Endothelial cell of umbilical vein (primary cell): ENCODE data around the gene LOXL4. TPM values are rescaled to one million over a fixed set of nuclear protein-coding genes. Genes with fewer than 3 reads are reported as not detected.

ENCODE experiments used
- BruUV-seq: library from RNA; stranded (reverse); fragments of 400-500 nt; replicated peaks from 2 replicates; lab custom pipeline; 2021; lab: Mats Ljungman, UMichigan
- CTCF ChIA-PET: fragments of 300-600, 350-600 bp; sonication (Branson Sonifier 250); formaldehyde crosslinking; loops from one replicate; lab custom pipeline; 2021; ENCODE audit warnings: antibody characterized with exemption, inconsistent platforms; lab: Charles Lee
- POLR2A ChIA-PET: fragments of 300-600, 350-600 bp; sonication (Branson Sonifier 250); formaldehyde crosslinking; loops from one replicate; lab custom pipeline; 2021; ENCODE audit warnings: antibody characterized with exemption, inconsistent platforms; lab: Charles Lee
- DNase-seq: peaks from one replicate; pipeline ENCODE4 v3.0.0-alpha.2; 2011; ENCODE audit warnings: low read depth, low spot score
- FAIRE-seq: peaks from 2 replicates; lab custom pipeline; 2011; peaks lifted over from hg19 to GRCh38; lab: Jason Lieb, UNC
- H2AFZ ChIP-seq: 2 replicates; pipeline ENCODE4 v1.6.0; 2012; ENCODE audit warnings: low read depth, low read length, control low read depth, inconsistent platforms
- H3K27ac ChIP-seq: 2 replicates; pipeline ENCODE4 v1.5.1; 2011; ENCODE audit warnings: low read depth, mild to moderate bottlenecking, control low read depth, low read length, moderate library complexity; ENCODE audit not compliant: insufficient read depth
- H3K27me3 ChIP-seq, 2 experiments: 2 replicates each; pipeline versions ENCODE4 v1.6.0 to v1.6.1; 2011; ENCODE audit warnings: low read length in 2 of 2, mixed read lengths in 1 of 2; ENCODE audit not compliant: control insufficient read depth in 2 of 2, insufficient read depth in 2 of 2
- H3K36me3 ChIP-seq, 2 experiments: 2 replicates in 1 of 2; 3 replicates in 1 of 2; pipeline ENCODE4 v1.5.1; 2011; ENCODE audit warnings: low read length in 2 of 2, mild to moderate bottlenecking in 1 of 2, moderate library complexity in 1 of 2; ENCODE audit not compliant: control insufficient read depth in 2 of 2, insufficient read depth in 2 of 2; ENCODE audit errors: extremely low read depth in 1 of 2
- H3K4me1 ChIP-seq: 3 replicates; pipeline ENCODE4 v1.5.1; 2011; ENCODE audit warnings: mild to moderate bottlenecking, low read length; ENCODE audit not compliant: control insufficient read depth, insufficient read depth; ENCODE audit errors: extremely low read depth
- H3K4me2 ChIP-seq: 2 replicates; pipeline ENCODE4 v1.6.1; 2011; ENCODE audit warnings: low read length, control low read depth, mixed read lengths; ENCODE audit not compliant: insufficient read depth
- H3K4me3 ChIP-seq, 3 experiments: fragments of 200-600 bp in 1 of 3; sonication (generic), shearing (Covaris generic) in 1 of 3; replicated peaks in 1 of 3; 2 replicates each; pipeline ENCODE4 v1.5.1; 2011 to 2016; ENCODE audit warnings: control low read depth in 3 of 3, low read length in 3 of 3, mild to moderate bottlenecking in 2 of 3, inconsistent platforms in 1 of 3, low read depth in 1 of 3, moderate library complexity in 1 of 3; ENCODE audit not compliant: insufficient read depth in 1 of 3
- H3K79me2 ChIP-seq: 2 replicates; pipeline ENCODE4 v1.6.0; 2012; ENCODE audit warnings: low read length, inconsistent platforms; ENCODE audit not compliant: control insufficient read depth, insufficient read depth
- H3K9ac ChIP-seq: replicated peaks from 2 replicates; pipeline ENCODE3; 2011; ENCODE audit warnings: low read length, control low read depth; ENCODE audit not compliant: insufficient read depth; ENCODE audit errors: extremely low read depth
- H3K9me1 ChIP-seq: replicated peaks from 3 replicates; pipeline ENCODE4 v1.6.0; 2011; ENCODE audit warnings: mild to moderate bottlenecking, low read length; ENCODE audit not compliant: control insufficient read depth, insufficient read depth; ENCODE audit errors: extremely low read depth
- H3K9me3 ChIP-seq: replicated peaks from 2 replicates; pipeline ENCODE4 v1.5.1; 2012; ENCODE audit warnings: low read length, inconsistent platforms; ENCODE audit not compliant: control insufficient read depth, insufficient read depth
- H4K20me1 ChIP-seq: replicated peaks from 2 replicates; pipeline ENCODE3; 2011; ENCODE audit warnings: mild to moderate bottlenecking, low read length; ENCODE audit not compliant: control insufficient read depth, insufficient read depth; ENCODE audit errors: extremely low read depth
- CTCF ChIP-seq, 2 donors: IDR thresholded peaks; 1 replicate in 1 of 2; 2 replicates in 1 of 2; pipeline ENCODE4 v1.5.1; 2011; ENCODE audit warnings: low read length in 2 of 2, mild to moderate bottlenecking in 2 of 2, moderate library complexity in 2 of 2, control low read depth in 1 of 2, inconsistent platforms in 1 of 2, low read depth in 1 of 2; ENCODE audit not compliant: insufficient read depth in 1 of 2; ENCODE audit errors: extremely low read depth in 1 of 2
- EZH2 ChIP-seq: IDR thresholded peaks from 2 replicates; pipeline ENCODE4 v1.6.1; 2012; ENCODE audit warnings: borderline replicate concordance, low read depth, mild to moderate bottlenecking, moderate library complexity, low read length, inconsistent platforms; ENCODE audit not compliant: severe bottlenecking
- FOS ChIP-seq: IDR thresholded peaks from 2 replicates; pipeline ENCODE4 v1.6.1; 2011; ENCODE audit warnings: mild to moderate bottlenecking, low read length, moderate library complexity, borderline replicate concordance; ENCODE audit not compliant: insufficient read depth
- GATA2 ChIP-seq: IDR thresholded peaks from 2 replicates; pipeline ENCODE4 v1.7.0; 2011; ENCODE audit warnings: low read depth, mild to moderate bottlenecking, moderate library complexity, mixed read lengths, low read length; ENCODE audit not compliant: insufficient read length, insufficient read depth
- JUN ChIP-seq: IDR thresholded peaks from 2 replicates; pipeline ENCODE4 v1.6.1; 2011; ENCODE audit warnings: borderline replicate concordance, low read depth; ENCODE audit not compliant: insufficient read length, insufficient read depth
- MAX ChIP-seq: IDR thresholded peaks from 2 replicates; pipeline ENCODE4 v1.6.1; 2011; ENCODE audit not compliant: insufficient read depth, insufficient read length
- MYC ChIP-seq: IDR thresholded peaks from one replicate; pipeline ENCODE4 v1.6.1; 2011; ENCODE audit warnings: mild to moderate bottlenecking, low read depth, low read length
- POLR2A ChIP-seq: IDR thresholded peaks from 2 replicates; pipeline ENCODE4 v1.6.1; 2012; ENCODE audit warnings: low read depth, mild to moderate bottlenecking, control low read depth, low read length
- POLR2AphosphoS5 ChIP-seq: IDR thresholded peaks from 2 replicates; pipeline ENCODE4 v1.6.1; 2012; ENCODE audit warnings: low read depth, mild to moderate bottlenecking, control low read depth, low read length, moderate library complexity; ENCODE audit not compliant: insufficient read depth
- dilution Hi-C: fragments of 300-500 bp; cut with MboI; formaldehyde crosslinking; loops from one replicate; pipeline ENCODE4 v1.15.0; 2019; ENCODE audit warnings: low sequenced_read_pairs; ENCODE audit not compliant: extremely low pct_ligation_motif_present
- intact Hi-C: fragments of 100-400 bp; cut with micrococcal nuclease; formaldehyde crosslinking; loops from one replicate; pipeline ENCODE4 v1.10.0; 2022
- polyA plus RNA-seq, 4 experiments: library from polyadenylated mRNA; depleted of rRNA in 3 of 4; stranded (reverse) in 3 of 4; unstranded in 1 of 4; fragments of >200 nt; gene quantifications; 2 replicates each; pipeline versions ENCODE4 v1.2.1 to v1.2.3, GENCODE V29; 2011 to 2012; ENCODE audit warnings: missing spikeins in 1 of 4
- total RNA-seq: library from RNA; stranded (reverse); gene quantifications from 2 replicates; pipeline ENCODE4 v1.2.3, GENCODE V29; 2021

The LOXL4 gene
- total and polyA plus RNA-seq, 2 donors (not counting 3 experiments of a cell fraction or from before 2014, with no cell fraction given) = 1.4 to 1.9 TPM

GRCh38 chr10:98244141-98244540 is 23.9 kb downstream of the LOXL4 start:
- dilution Hi-C loops = no loop called here
- no peak for FAIRE-seq
- Histone ChIP-seq H3K4me3 (no peak overlapping the region), H3K27me3 (no peaks in the 10 kb centered on the region), H3K9ac (no peak overlapping the region), H3K79me2 (no peaks in the 10 kb centered on the region), H3K9me3 (no peaks in the 10 kb centered on the region), H3K9me1 (no peaks in the 10 kb centered on the region), H3K36me3 (peaks cover 4 to 6% of the 10 kb centered on the region in 2 experiments), H4K20me1 (no peaks in the 10 kb centered on the region), H2AFZ (no peak overlapping the region), H3K4me1 (no peaks in the 10 kb centered on the region), H3K4me2 (no peak overlapping the region), H3K27ac (no peak overlapping the region)
- no peak for DNase-seq
- POLR2A ChIA-PET = no interaction called here
- CTCF ChIA-PET = interaction anchor here (1.1 to 4.3 kb wide), 5 partner anchors 19 to 1033 kb away, joined by 3 to 68 read pairs (median 5); no protein-coding TSS in a partner anchor
- TF ChIP-seq GATA2 (no peak), MYC (no peak), FOS (no peak), MAX (no peak), POLR2A (no peak), JUN (no peak), POLR2AphosphoS5 (no peak), CTCF (IDR thresholded peaks at IDR 0.05; ENCODE audit: extremely low read depth in 1 of 2, insufficient read depth in 1 of 2, low read depth in 1 of 2, low read length in 2 of 2) (no peak), EZH2 (no peak)
- no TSS peak for BruUV-seq
- intact Hi-C loops = no loop called here
